GM12801 (cell line): Measurements from ENCODE around the gene TEX51.

Experiments used
- CTCF ChIP-seq: IDR thresholded peaks from one replicate; pipeline ENCODE4 v1.5.1; 2011; ENCODE audit warnings: control low read depth; ENCODE audit not compliant: insufficient read length; ENCODE audit errors: extremely low read depth

The TEX51 gene

GRCh38 chr2:126933711-126934091 is 35.0 kb downstream of the TEX51 start:
- TF ChIP-seq CTCF: no peak

GRCh38 chr2:126934809-126935208 is 36.1 kb downstream of the TEX51 start:
- no peak for TF ChIP-seq CTCF

- no peak for TF ChIP-seq CTCF
Measured at GRCh38 chr2:126935774-126936173, 37.1 kb downstream of the TEX51 start.

- TF ChIP-seq CTCF: no peak
Measured at GRCh38 chr2:126936219-126936723, 37.6 kb downstream of the TEX51 start.

GRCh38 chr2:126940331-126940730 is 41.6 kb downstream of the TEX51 start:
- no peak for TF ChIP-seq CTCF

GRCh38 chr2:126942427-126943203 is 43.9 kb downstream of the TEX51 start:
- no peak for TF ChIP-seq CTCF

GRCh38 chr2:126943612-126944348 is 45.1 kb downstream of the TEX51 start:
- no peak for TF ChIP-seq CTCF
